Measurements from ENCODE around the gene ETFDH. TPM values are rescaled to one million over a fixed set of nuclear protein-coding genes. Genes with fewer than 3 reads are reported as not detected.

The ETFDH gene
- total and polyA plus RNA-seq, 9 of the 15 experiments (the other 6 are each of a cell fraction or from before 2014, with no cell fraction given) = 14.6 to 33.6 (median 25.9) TPM

GRCh38 chr4:158669310-158669709, 2.8 kb upstream of the ETFDH start:
- H4K20me1 ChIP-seq (replicated peaks; ENCODE audit: control insufficient read depth, insufficient read depth, low read length) = no peaks in the 10 kb centered on the region
- CTCF ChIA-PET (ENCODE audit: low intra/inter-chr PET ratio) = no interaction called here
- no peak overlapping the region for H3K4me3 ChIP-seq
- DNase-seq (ENCODE audit: extremely low read depth in 1 of 4, low spot score in 3 of 4) (no peak), ATAC-seq (no peak), FAIRE-seq (no peak)
- no peaks in the 10 kb centered on the region for H3K9me1 ChIP-seq (ENCODE audit: control insufficient read depth, insufficient read depth, low read length)
- H3K36me3 ChIP-seq (ENCODE audit: control insufficient read depth, insufficient read depth, low read length) = peaks cover 12% of the 10 kb centered on the region; the same call in 2 of the 3 replicates
- intact Hi-C loops (cut with micrococcal nuclease) = no loop called here
- H3K27ac ChIP-seq (ENCODE audit: extremely low read depth, low read depth, low read length) = no peak overlapping the region
- no peaks in the 10 kb centered on the region; the same call in 1 of the 2 replicates for H3K9me3 ChIP-seq (replicated peaks; ENCODE audit: control insufficient read depth, insufficient read depth, low read depth, low read length)
- WGBS (ENCODE audit: insufficient coverage, low coverage, missing lambda C conversion rate) = 78% methylated on average over 7 of the region's 7 CpGs
- no TSS peak for BruUV-seq (replicated peaks)
- H3K4me2 ChIP-seq (ENCODE audit: insufficient read depth, low read length) = no peak overlapping the region
- peaks cover 15 to 16% of the 10 kb centered on the region in 2 experiments; a peak in 4 of 5 replicates for H3K4me1 ChIP-seq (replicated peaks in 1 of 2; ENCODE audit: control insufficient read depth in 2 of 2, insufficient read depth in 2 of 2, low read length in 2 of 2)
- no peak overlapping the region for H2AFZ ChIP-seq (ENCODE audit: low read depth, low read length)
- POLR2A ChIA-PET = interaction anchor here (1.3 kb wide), 1 partner anchor 14 kb away, joined by 3 read pairs; no protein-coding TSS in a partner anchor
- in situ Hi-C loops (cut with MboI) = no loop called here
- peaks cover 38% of the 10 kb centered on the region for H3K79me2 ChIP-seq (ENCODE audit: control insufficient read depth, insufficient read depth, low read length)
- H3K9ac ChIP-seq (ENCODE audit: insufficient read depth in 1 of 2, low read depth in 2 of 2, low read length in 2 of 2) = no peak overlapping the region
- H3K27me3 ChIP-seq (ENCODE audit: control insufficient read depth in 2 of 2, insufficient read depth in 2 of 2, low read length in 2 of 2) = no peaks in the 10 kb centered on the region
- TF ChIP-seq ZNF586 (CRISPR knock-in tag; conservative IDR thresholded peaks at IDR 0.05) (no peak), SMAD3 (CRISPR knock-in tag; conservative IDR thresholded peaks at IDR 0.05) (no peak), ETS2 (tag; IDR thresholded peaks at IDR 0.05; ENCODE audit: borderline replicate concordance, poor library complexity, severe bottlenecking) (no peak), KLF6 (CRISPR knock-in tag; IDR thresholded peaks at IDR 0.05; ENCODE audit: borderline replicate concordance) (no peak), E2F8 (IDR thresholded peaks at IDR 0.05; ENCODE audit: low read depth, partially characterized antibody) (no peak), ZNF134 (CRISPR knock-in tag; conservative IDR thresholded peaks at IDR 0.05) (no peak), ZNF12 (CRISPR knock-in tag; IDR thresholded peaks at IDR 0.05) (no peak), NFE2L1 (tag; IDR thresholded peaks at IDR 0.05; ENCODE audit: borderline replicate concordance, low read depth) (no peak), TCFL5 (CRISPR knock-in tag; conservative IDR thresholded peaks at IDR 0.05) (no peak), NFIC (IDR thresholded peaks at IDR 0.05) (no peak), IRF9 (tag; IDR thresholded peaks at IDR 0.05) (no peak), PREB (CRISPR knock-in tag; IDR thresholded peaks at IDR 0.05) (no peak), CREB1 (IDR thresholded peaks at IDR 0.05) (no peak), CREB1 (CRISPR knock-in tag; IDR thresholded peaks at IDR 0.05) (no peak), GTF2B (IDR thresholded peaks at IDR 0.05; ENCODE audit: extremely low read depth, insufficient read length) (no peak), NR3C1 (CRISPR knock-in tag; IDR thresholded peaks at IDR 0.05) (no peak), CREB3L1 (IDR thresholded peaks at IDR 0.05; ENCODE audit: borderline replicate concordance, low read depth) (no peak)

All from K562 (cell line).